Limb (tissue), 2 donors: ENCODE measurements around the gene AFF1.
"Not testable (repeated sequence)": the region's sequence is repeated elsewhere in the genome, so short reads cannot be mapped to it uniquely, and the experiment has no call there.

Source experiments
- DNase-seq, 2 donors: peaks; one replicate each; pipeline ENCODE4 v3.0.0-alpha.2; 2016; ENCODE audit errors: extremely low spot score in 2 of 2

AFF1 gene

GRCh38 chr4:87011340-87012034 lies 76.7 kb downstream of the AFF1 start:
- no peak for DNase-seq

- DNase-seq = no peak
Observed at GRCh38 chr4:87012265-87012953, 77.6 kb downstream of the AFF1 start.

- not testable (repeated sequence) for DNase-seq
Observed at GRCh38 chr4:87012954-87013308, 78.1 kb downstream of the AFF1 start.

DNA sequence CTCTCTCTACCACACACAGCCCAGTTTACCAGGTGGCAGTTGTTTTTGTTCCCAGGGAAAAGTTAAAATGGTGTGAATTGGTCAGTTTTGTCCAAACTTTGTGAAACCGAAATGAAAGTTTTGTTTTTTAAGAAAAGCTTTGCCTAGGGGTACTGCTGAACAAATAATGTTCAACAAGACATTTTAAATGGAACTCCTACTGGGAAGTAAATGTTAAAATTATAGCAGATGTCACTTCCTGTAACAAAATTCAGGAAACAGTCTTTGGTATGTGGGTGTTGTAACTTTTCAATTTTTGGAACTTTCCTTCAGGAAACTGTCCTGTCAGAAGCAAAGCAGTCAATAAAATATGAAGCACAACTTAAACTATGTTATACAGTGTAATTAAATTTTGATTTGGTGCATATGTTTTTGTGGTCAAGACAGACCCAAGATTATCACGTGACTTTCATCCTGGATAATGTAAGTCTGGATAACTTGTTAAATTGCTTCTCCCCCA lies 79.5 kb downstream of the AFF1 start:
- peak in 1 of 2 donors; percentile 67 for DNase-seq

DNA sequence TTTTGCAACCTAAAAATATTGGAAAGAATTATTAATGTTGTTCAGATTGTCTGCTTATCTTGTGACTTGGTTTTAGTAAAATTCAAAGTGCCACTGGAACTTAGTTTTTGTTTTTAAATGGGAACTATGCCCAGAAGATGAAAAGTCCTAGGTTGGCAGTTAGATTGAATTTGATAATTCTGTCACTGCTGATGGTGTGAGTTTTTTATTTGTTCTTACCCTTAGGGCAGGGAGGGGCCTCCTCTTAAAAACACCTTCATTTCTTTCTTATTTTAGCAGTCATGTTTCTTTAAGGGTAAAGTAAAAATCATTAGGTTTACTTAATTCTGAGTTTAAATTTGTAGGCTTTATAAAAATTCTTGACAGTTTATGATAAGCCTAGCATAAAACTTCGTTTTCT lies 80.6 kb downstream of the AFF1 start:
- no peak for DNase-seq

DNA sequence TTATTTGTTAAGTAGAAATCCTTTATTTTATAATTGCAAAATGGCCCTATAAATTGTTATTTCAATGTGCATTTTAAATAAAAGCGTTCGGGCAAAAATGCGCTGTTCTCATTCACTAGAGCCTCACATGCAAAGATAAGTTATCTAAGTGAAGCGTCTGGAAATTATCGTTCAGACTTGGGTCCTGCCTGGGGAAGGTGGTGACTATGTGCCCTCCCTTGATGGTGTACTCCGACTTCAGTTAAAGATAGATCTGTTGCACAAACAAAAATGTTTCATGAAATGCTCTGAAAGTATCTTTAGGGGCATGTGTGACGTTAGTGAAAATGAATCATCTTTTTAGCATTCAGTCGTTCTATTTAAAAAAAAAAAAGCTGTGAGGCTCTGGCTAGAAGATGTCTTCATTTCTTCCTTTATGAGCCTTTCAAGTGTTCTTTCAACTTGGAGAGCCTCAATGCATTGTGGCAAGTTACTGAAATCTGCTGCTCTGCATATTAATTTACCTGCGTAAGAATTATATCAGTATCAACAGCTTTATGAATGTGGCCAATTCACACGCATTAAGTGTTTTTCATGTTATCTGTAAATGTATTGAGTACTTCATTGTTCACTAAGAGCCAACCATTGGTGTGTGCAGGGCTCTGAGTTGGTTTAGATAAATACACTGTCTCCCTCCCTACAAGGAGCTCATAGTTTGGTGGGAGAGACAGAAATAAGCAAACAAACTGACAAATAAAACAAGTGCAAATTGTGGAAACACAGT lies 83.0 kb downstream of the AFF1 start:
- no peak for DNase-seq

DNA sequence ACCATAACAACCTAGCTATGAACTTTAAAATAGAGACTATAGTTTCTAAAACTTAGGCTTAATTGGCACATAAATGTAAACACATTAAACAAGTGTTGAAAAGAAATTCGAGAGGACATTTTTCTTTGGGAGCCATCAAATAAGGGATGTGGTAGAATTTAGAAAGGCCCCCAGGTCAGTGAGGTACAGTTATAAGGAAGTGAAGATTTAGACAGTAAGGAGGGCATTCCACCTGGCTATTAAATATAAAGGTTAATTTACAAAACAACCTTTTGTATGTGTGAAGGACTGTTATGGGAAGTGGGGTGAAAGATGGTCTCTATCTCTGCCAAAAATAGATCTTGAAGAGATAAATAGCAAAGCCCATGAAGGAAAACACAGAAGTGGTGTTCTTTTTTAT lies 83.9 kb downstream of the AFF1 start:
- DNase-seq = no peak

DNA sequence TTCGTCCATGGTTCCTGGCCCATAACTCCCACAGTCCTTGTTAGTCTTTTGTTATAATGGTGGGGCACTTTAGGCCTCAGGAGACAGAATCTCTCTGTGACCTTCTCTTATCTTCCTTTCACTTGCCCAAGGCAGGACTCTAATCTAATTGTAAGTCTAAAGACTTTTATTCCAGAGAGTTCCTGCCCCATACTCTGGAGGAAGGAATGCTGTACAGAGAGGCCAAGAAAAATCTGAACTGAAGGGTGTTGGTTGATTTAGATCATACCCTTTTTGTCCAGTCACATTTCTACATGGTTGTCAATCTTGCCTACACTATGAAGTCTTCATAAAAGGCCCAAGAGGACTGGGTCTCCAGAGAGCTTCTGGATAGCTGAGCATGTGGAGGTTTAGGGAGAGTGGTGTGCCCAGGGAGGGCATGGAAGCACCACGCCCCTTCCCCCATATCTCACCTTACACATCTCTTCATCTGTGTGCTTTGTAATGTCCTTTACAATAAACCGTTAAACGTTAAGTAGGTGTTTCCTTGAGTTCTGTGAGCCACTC lies 84.5 kb downstream of the AFF1 start:
- DNase-seq = no peak

GRCh38 chr4:87019898-87020297 lies 85.1 kb downstream of the AFF1 start:
- no peak for DNase-seq

GRCh38 chr4:87024201-87024600 lies 89.4 kb downstream of the AFF1 start:
- DNase-seq = no peak

DNA sequence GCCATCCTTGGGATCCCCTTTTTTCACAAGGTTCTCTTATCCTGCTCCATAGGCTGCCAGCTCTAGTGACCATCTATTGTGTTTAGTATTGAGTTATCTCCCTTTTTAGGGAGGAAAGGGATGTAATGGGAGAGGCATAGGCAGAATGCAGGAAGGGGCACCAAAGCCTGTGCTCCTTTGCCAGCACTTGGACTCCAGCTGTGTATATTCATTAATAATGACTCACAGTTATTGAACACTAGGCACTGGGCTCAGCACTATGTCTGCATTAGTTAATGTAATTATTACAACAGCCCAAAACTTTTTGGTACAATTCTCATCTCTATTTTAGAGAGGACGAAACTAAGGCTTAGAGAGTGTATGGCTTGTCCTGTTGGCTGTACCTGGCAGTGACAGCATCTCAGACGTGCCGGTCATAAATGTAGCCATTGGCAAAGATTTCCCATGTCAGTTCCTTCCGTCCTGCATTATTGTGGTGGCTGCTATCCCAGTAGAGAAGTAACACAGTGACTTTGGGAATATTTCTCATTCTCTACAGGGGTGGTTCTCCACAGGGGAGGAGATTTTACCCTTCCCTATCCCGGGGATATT lies 90.3 kb downstream of the AFF1 start:
- no peak for DNase-seq

- no peak for DNase-seq
Observed at GRCh38 chr4:87025614-87026041, 90.8 kb downstream of the AFF1 start.

GRCh38 chr4:87026800-87027495 lies 92.1 kb downstream of the AFF1 start:
- DNase-seq = no peak

DNA sequence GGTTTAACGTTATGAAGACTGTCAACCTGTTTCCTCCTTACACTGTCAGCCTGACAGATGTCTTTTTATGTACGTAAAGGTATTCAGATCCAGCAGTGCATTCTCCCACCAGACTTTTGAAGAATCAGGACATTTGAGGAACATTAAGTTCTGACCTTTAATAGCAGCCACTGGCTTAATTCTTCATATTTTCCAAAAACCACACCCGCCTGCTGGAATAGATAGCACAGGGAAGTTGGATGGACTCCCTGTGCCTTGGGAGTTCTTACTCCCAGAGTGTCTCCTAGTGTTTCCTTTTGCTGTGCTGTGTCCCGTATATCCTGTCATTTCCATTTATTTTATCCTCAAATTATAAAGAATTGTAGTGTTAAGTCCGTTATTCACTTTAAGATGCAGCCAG lies 94.5 kb downstream of the AFF1 start:
- no peak for DNase-seq

DNA sequence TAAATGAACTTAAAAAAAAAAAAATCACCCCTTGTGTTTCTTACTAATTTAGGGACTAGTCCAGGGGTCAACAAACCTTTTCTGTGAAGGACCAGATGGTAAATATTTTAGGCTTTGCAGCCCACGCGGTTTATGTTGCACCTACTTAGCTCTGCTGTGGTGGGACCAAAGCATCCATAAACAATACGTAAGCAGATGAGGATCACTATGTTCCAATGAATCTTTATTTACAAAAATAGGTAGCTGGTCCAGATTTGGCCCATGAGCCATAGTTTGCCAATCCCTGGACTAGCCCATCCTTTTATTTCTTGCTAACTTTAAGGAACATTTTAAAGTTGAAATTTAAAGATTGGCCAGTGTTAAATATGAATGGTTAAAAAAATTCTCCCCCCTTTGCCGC lies 95.3 kb downstream of the AFF1 start:
- no peak for DNase-seq

- DNase-seq = peak in 1 of 2 donors; percentile 52
Observed at GRCh38 chr4:87030755-87031441, 96.1 kb downstream of the AFF1 start.

DNA sequence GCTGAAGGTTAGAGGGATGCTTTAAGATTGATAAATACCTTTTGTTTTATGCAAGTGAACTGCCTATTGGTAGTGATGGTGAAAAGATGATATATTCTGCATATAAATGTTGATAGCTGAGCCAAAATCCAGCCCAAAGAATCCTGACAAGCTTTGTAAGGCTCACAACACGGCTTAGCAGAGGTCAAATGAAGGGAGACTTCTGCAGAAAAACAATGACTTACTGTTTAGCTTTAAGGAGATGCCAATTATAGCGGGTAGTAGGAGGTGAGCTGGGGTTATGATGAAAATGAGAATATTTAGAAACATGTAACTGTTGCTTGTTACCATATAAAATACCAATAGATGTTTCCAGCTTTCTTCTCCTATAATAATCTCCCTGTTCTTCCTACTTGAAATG lies 97.1 kb downstream of the AFF1 start:
- DNase-seq = no peak

DNA sequence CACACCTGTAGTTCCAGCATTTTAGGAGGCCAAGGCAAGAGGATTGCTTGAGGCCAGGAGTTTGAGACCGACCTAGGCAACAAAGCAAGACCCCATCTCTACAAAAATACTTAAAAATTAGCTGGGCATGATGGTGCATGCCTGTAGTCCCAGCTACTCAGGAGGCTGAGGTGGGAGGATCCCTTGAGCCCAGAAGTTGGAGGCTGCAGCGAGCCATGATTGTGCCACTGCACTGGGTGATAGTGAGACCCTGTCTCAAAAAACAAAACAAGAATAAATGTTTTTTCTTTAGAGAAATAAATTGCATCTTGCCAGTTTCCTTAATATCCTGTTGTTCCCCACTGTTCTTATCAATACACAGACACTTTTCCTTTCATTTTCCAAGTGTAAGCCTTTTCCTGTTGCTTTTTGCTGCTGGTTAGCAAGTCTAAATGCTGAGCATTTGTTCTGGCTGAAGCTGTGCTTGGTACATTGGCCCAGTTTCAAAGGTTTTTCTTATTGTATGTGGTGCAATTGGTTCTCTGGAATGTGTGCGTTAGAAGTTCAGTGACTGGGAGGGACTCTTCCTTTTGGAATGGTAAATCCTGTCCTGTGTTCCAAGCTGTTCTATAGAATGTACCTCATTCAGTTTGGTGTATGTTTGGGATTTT lies 98.2 kb downstream of the AFF1 start:
- DNase-seq = no peak

- no peak for DNase-seq
Observed at GRCh38 chr4:87033902-87034301, 99.1 kb downstream of the AFF1 start.

DNA sequence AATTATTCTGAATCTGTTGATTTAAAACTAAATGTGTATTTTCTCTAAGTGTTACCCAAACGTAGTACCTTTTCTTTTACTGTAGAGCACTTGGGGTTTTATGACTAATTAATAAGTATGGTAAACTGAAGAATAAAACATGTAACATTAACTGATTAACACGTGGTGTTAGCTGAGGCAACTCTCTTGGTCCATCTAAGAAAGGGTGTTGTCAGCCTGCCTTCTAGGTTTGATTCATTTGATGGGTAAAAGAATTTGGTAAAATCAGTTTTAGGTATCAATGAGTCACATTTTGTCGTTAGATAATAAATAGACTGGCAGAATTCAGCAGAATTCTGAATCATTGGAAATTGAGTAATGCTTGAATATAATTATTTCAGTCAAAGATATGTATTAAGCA lies 99.7 kb downstream of the AFF1 start:
- no peak for DNase-seq
